HG03066 (cell line): ENCODE measurements around the gene ATP6AP1.

ENCODE experiments used
- ATAC-seq: cut with Tn5 transposase; IDR thresholded peaks from one replicate; pipeline ENCODE4 v1.9.1; 2021; ENCODE audit warnings: low read depth; ENCODE audit not compliant: unreplicated experiment

Gene ATP6AP1

DNA sequence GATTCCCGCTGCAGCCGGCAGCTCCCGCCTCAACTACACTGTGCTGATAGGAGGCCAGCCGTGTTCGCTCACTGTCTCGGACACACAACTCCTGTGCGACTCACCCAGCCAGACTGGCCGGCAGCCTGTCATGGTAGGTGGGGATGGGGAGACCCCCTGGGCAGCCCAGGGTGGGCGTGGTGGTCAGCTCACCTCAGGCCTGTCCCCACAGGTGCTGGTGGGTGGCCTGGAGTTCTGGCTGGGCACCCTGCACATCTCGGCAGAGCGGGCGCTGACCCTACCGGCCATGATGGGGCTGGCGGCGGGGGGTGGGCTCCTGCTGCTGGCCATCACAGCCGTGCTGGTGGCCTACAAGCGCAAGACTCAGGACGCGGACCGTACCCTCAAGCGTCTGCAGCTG is 39.1 kb downstream of the ATP6AP1 start:
- no peak for ATAC-seq

GRCh38 chrX:154468217-154468616 is 39.7 kb downstream of the ATP6AP1 start:
- no peak for ATAC-seq

DNA sequence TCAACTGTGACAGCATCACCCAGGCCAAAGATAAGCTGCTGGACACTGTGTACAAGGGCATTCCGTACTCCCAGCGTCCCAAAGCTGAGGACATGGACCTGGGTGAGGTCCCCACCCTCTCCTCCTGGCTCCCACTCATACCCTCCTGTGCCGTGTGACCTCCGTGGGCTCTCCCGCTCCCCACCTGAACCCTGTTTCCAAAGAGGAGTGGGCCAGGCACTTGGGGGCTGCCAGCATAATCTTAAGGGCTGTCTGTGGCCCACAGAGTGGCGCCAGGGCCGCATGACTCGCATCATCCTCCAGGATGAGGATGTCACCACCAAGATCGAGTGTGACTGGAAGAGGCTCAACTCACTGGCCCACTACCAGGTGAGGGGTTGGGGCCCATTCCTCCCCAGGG is 40.6 kb downstream of the ATP6AP1 start:
- no peak for ATAC-seq

GRCh38 chrX:154469880-154470279 is 41.4 kb downstream of the ATP6AP1 start:
- no peak for ATAC-seq

GRCh38 chrX:154470434-154470833 is 42.0 kb downstream of the ATP6AP1 start:
- no peak for ATAC-seq

DNA sequence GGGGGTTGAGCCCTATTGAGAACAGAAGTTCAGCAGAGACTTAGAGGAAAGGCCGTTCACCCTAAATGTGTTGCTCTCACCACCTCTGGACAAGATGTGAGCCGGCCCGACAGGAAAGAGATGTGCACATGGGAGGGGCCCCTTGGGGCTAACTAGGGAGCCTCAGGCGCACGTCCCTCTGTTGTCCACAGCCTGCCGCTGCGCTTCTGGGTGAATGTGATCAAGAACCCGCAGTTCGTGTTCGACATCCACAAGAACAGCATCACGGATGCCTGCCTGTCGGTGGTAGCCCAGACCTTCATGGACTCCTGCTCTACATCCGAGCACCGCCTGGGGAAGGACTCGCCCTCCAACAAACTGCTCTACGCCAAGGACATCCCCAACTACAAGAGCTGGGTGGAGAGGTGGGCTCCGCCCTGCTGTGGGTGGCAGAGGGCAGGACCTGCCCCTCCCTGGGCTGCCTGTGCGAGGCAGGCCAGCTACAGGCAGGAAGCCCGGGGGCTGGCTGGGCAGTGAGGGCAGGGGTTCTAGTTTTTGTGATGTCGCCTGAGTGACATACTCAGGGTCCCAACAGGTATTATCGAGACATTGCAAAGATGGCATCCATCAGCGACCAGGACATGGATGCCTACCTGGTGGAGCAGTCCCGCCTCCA is 42.6 kb downstream of the ATP6AP1 start:
- ATAC-seq = no peak

- no peak for ATAC-seq
Measured at GRCh38 chrX:154471839-154472684, 43.6 kb downstream of the ATP6AP1 start.

GRCh38 chrX:154472685-154473632 is 44.5 kb downstream of the ATP6AP1 start:
- no peak for ATAC-seq

DNA sequence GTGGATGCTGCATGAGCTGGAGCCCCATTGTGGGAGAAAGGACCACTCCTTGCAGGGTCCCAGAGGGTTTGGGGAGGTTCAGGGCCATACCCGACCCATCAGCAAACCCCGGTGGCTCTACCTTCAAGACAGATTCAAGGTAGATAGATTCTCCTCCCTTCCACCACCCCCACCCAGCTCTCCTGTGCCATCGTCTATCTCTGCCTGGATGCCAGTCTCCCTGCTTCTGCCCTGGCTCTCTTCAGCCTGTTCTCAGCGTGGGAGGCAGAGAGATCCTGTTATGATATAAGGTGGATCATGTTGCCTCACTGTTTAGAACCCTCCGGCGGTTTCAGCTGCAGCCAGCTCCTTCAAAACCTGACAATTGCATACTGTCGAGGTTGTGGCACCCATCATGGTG is 45.2 kb downstream of the ATP6AP1 start:
- ATAC-seq = no peak

DNA sequence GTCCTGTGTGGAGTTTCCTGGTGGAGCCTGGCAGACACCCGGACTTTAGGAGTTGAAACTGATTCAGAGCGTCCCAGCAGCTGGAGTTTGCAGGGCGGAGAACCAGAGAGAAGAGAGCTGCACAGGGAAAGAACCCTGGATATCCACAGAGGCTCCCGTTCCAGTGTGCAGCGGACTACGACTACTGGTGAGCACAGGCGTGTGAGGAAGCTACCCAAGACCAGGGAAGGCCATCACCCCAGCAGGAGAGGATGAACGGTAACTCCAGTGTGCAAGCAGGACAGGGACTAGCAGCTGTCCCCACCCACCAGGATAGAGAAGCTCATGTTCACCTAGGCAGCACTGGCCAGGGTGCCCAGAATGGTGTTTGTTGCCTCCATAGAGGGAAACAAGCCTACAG is 48.3 kb downstream of the ATP6AP1 start:
- ATAC-seq = no peak

- ATAC-seq = no peak
Measured at GRCh38 chrX:154477891-154478477, 49.5 kb downstream of the ATP6AP1 start.

GRCh38 chrX:154478728-154479622 is 50.5 kb downstream of the ATP6AP1 start, which contains the start of gene LAGE3:
LAGE3 (minus strand) TSS chrX:154479281; CDS start chrX:154478915, 366 bp downstream.
- peak; percentile 84 for ATAC-seq

DNA sequence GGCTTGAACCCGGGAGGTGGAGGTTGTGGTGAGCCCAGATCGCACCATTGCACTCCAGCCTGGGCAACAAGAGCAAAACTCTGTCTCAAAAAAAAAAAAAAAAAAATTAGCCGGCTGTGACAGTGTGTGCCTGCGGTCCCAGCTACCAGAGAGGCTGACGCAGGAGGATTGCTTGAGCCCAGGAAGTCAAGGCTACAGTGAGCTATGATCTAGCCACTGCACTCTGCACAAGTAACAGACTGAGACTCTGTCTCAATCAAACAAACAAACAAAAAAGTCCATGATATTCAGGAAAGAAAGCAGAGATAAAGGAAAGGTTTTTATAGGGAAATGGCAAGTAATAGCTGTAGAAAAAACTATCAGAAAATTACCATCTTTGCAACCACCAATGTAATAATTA is 52.7 kb downstream of the ATP6AP1 start:
- ATAC-seq = no peak

GRCh38 chrX:154481911-154482601 is 53.6 kb downstream of the ATP6AP1 start:
- ATAC-seq = no peak

DNA sequence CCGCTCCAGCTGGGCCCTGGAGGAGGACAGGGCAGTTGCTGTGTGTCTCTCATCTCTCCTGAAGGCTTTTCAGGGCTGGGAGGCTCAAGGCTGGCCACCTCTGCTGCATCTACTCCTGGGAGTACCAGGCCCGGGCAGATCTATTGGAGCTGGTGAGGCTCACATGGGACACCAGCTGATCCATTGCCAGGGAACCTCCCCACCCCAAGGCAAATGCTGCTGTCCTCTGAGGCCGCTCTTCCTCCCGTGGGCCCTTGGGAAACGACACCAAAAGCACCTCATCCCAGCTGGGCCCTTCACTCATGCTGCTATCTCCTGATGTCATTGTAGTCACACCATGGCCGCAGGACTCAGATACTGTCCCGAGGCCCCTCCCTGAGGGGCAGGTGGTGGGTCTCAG is 54.3 kb downstream of the ATP6AP1 start:
- no peak for ATAC-seq

DNA sequence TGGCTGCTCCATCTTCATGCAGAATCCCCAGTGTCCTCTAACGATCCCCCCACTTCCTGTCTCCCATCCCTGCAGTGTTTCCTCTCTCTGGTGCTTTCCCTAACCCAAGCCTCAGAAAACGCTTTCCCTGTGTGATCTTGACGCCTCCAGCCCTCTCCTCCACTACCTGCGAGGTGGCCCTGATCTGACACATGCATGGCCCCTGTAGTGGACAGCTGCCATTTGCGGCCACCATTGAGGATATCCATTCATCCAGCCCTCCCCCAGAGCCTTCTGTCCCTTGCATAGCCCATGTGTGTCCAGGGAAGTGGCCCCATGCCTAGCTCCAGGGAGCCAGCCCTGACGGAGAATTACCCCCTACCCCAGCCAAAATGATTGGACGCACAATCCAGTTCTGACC is 54.8 kb downstream of the ATP6AP1 start:
- ATAC-seq = no peak

DNA sequence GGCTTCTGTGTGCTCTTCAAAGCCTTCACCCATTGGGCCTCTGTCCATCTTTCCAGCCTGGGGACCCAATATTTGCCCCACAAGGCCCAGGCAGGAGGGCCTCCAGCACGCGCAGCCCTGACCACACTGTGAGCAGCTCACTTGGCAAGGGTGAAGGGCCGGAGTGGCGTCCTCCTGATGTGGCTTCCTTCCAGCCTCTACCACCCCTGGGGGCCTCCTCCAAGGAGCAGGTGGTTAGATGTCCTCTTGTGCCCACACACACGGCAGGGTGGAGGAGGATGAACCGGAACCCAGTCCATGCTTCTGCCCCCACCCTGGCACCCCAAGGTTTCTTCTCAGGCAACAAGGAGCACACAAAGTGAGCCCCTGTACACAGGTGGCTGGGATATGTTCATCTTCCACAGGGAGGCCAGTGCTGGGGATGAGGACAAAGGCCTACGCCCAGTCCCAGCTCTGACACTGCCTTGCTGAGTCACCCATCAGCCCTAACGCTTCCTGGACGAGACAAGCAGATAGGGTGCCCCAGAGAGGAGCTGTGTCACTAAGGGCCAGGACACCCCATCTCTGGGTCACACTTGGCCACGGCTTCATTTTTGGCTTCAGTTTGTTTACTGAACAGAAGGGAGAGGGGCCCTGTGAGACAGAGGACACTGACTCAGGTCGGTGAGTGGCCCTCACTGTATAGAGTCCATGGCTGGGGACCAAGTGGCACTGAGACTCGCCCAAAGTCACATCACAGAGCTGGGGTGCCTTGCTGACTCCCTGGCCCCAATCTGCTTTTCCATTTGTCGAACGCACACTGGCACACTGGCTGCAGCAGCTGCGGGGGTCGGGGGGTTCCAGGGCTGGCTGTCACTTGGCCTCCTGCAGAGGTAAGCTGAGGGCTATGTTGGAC is 56.0 kb downstream of the ATP6AP1 start:
- no peak for ATAC-seq
